Retina (tissue), 1 donor: ENCODE measurements around the gene ING2.
"Not testable (repeated sequence)": the region's sequence is repeated elsewhere in the genome, so short reads cannot be mapped to it uniquely, and the experiment has no call there.

ENCODE experiments used
- DNase-seq: peaks from one replicate; pipeline ENCODE4 v3.0.0-alpha.2; 2016

Gene ING2

GRCh38 chr4:183504930-183505610 is at the start of gene ING2:
TSS of gene ING2 (plus strand) at chr4:183505058. CDS start at chr4:183505196, 138 bp downstream.
- peak; percentile 89 for DNase-seq

GRCh38 chr4:183455431-183456195 is 49.2 kb upstream of the ING2 start:
- DNase-seq, result no peak

GRCh38 chr4:183458005-183458404 is 46.9 kb upstream of the ING2 start:
- no peak for DNase-seq

- not testable (repeated sequence) for DNase-seq
These were observed 40.8 kb upstream of the ING2 start for GRCh38 chr4:183463903-183464619.

GRCh38 chr4:183465879-183466278 is 39.0 kb upstream of the ING2 start:
- DNase-seq, result not testable (repeated sequence)

- no peak for DNase-seq
These were observed 37.6 kb upstream of the ING2 start for GRCh38 chr4:183467246-183467645.

- no peak for DNase-seq
These were observed 36.4 kb upstream of the ING2 start for GRCh38 chr4:183468210-183469095.

- DNase-seq, result no peak
These were observed 35.6 kb upstream of the ING2 start for GRCh38 chr4:183469285-183469684.

- no peak for DNase-seq
These were observed 34.9 kb upstream of the ING2 start for GRCh38 chr4:183469936-183470335.

GRCh38 chr4:183470821-183471220 is 34.0 kb upstream of the ING2 start:
- no peak for DNase-seq

- peak; percentile 74 for DNase-seq
These were observed 32.7 kb upstream of the ING2 start for GRCh38 chr4:183471946-183472708.

GRCh38 chr4:183478123-183478522 is 26.7 kb upstream of the ING2 start:
- no peak for DNase-seq

GRCh38 chr4:183478926-183479325 is 25.9 kb upstream of the ING2 start:
- DNase-seq, result no peak

GRCh38 chr4:183482515-183483095 is 22.3 kb upstream of the ING2 start:
- DNase-seq, result not testable (repeated sequence)

GRCh38 chr4:183483997-183484396 is 20.9 kb upstream of the ING2 start:
- no peak for DNase-seq

- no peak for DNase-seq
These were observed 19.3 kb upstream of the ING2 start for GRCh38 chr4:183485411-183486160.

- DNase-seq, result no peak
These were observed 12.1 kb upstream of the ING2 start for GRCh38 chr4:183492791-183493222.

GRCh38 chr4:183493246-183493645 is 11.6 kb upstream of the ING2 start:
- no peak for DNase-seq

- DNase-seq, result no peak
These were observed 9.7 kb upstream of the ING2 start for GRCh38 chr4:183495184-183495583.

GRCh38 chr4:183499389-183499788 is 5.5 kb upstream of the ING2 start:
- DNase-seq, result no peak

GRCh38 chr4:183499801-183500200 is 5.1 kb upstream of the ING2 start:
- DNase-seq, result no peak
